Spinal cord (tissue), 10 donors: ENCODE data around the gene LRRC4B. TPM values are rescaled to one million over a fixed set of nuclear protein-coding genes. Genes with fewer than 3 reads are reported as not detected.

Experiments
- DNase-seq, 6 donors: peaks; one replicate each; pipeline versions ENCODE4 v3.0.0 to v3.0.0-alpha.2; 2013 to 2015; ENCODE audit warnings: low spot score in 6 of 6, low read depth in 4 of 6
- H3K27ac ChIP-seq: one replicate; pipeline ENCODE4 v1.5.1; 2013; ENCODE audit warnings: low read depth, low read length, control low read depth
- H3K27me3 ChIP-seq: one replicate; pipeline ENCODE4 v1.6.1; 2013; ENCODE audit warnings: low read length; ENCODE audit not compliant: control insufficient read depth, insufficient read depth
- H3K36me3 ChIP-seq: one replicate; pipeline ENCODE4 v1.6.1; 2013; ENCODE audit warnings: low read length; ENCODE audit not compliant: control insufficient read depth, insufficient read depth
- H3K4me1 ChIP-seq: one replicate; pipeline ENCODE4 v1.6.1; 2013; ENCODE audit warnings: low read length; ENCODE audit not compliant: control insufficient read depth, insufficient read depth
- H3K4me3 ChIP-seq: one replicate; pipeline ENCODE4 v1.5.1; 2013; ENCODE audit warnings: low read depth, low read length, control low read depth
- H3K9me3 ChIP-seq: one replicate; pipeline ENCODE4 v1.6.1; 2013; ENCODE audit warnings: low read length; ENCODE audit not compliant: control insufficient read depth, insufficient read depth
- WGBS: methylation state at CpG from one replicate; pipeline ENCODE4 v1.1.5; 2013; ENCODE audit warnings: missing lambda C conversion rate; ENCODE audit not compliant: insufficient coverage; 5-methylcytosine and 5-hydroxymethylcytosine counted together
- polyA plus RNA-seq, 2 donors: library from polyadenylated mRNA; unstranded; fragments of 120-200 nt; gene quantifications; one replicate each; pipeline ENCODE4 v1.2.1, GENCODE V29; 2013; ENCODE audit not compliant: insufficient read length in 2 of 2
- total RNA-seq, 2 donors: library from RNA; depleted of rRNA in 1 of 2; stranded (reverse); fragments of 120-200 nt in 1 of 2; fragments of >200 nt in 1 of 2; gene quantifications; one replicate each; pipeline versions ENCODE4 v1.2.3 to v1.2.4, GENCODE V29; 2013 to 2014
- donor health status: healthy.

The LRRC4B gene
- total and polyA plus RNA-seq, 4 donors, result 30.4 to 209 (median 132) TPM

DNA sequence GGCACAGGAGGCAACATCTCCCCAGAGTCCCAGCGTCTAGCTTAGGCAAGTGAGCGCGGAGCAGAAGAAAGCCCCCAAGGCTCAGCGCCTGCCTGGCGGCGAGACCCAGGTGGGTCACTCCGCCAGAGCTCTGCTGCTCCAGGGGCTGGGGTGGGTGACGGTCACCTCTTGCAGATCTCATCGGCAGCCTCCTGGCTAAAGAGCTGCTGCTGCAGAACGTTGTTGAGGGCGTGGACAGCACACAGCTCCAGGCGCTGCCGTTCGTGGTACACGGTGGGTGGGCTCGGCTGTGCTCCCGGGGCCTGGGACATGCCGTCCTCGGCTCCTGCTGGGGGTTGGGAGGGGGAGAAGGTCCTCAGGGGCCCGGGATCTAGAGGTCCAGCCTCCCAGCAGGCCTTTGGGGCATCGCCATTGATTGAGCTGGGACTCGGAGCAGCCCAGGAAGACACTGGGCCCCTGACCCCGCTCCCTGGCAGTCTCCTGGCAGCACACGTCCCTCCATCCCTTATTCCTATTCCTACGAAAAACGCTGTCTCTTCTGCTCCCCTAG, 58.0 kb downstream of the LRRC4B start:
- Histone ChIP-seq H3K4me1 (peaks cover 71% of the 10 kb centered on the region), H3K36me3 (peaks cover 26% of the 10 kb centered on the region), H3K4me3 (peak overlapping the region; percentile 78), H3K27ac (peak overlapping the region; percentile 96), H3K9me3 (no peaks in the 10 kb centered on the region), H3K27me3 (no peaks in the 10 kb centered on the region)
- 12% methylated on average over 23 of the region's 26 CpGs for WGBS
- DNase-seq, result no peak

DNA sequence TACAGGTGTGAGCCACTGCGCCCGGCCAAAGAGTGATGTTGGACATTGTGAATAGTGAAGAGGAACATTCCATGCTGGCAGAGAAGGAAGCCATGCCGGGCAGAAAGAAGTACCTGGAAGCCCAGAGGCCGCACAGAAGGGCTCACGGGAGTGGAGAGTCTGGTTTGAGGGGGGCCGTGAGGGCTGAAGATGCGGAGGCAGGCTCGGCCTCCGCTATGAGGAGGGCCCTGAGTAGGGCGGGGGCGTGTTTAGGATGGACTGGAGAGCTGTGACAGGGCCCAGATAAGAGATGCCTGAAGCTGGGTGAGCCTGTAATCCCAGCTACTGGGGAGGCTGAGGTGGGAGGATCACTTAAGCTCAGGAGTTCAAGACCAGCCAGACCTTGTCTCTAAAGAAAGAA, 58.9 kb downstream of the LRRC4B start:
- H3K27me3 ChIP-seq, result no peaks in the 10 kb centered on the region
- no peak for DNase-seq
- peaks cover 22% of the 10 kb centered on the region for H3K36me3 ChIP-seq
- no peaks in the 10 kb centered on the region for H3K9me3 ChIP-seq
- H3K4me1 ChIP-seq, result peaks cover 62% of the 10 kb centered on the region
- 92% methylated on average over 9 of the region's 11 CpGs for WGBS
- no peak overlapping the region for H3K4me3 ChIP-seq
- no peak overlapping the region for H3K27ac ChIP-seq

DNA sequence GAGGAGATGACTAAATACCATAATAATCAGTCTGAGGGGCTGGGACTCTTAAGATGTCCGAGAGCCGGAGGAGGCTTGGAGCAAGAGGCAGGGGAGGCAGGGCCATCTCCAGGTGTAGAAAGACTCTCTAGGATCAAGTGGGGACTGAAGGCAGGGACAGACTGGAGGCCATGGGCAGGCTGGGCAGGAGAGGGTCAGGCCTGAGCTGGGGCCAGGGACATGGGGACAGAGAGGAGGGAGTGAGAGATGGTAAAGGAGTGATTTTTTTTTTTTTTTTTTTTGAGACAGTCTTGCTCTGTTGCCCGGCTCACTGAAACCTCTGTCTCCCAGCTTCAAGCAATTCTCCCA, 59.4 kb downstream of the LRRC4B start:
- H3K4me1 ChIP-seq, result peaks cover 57% of the 10 kb centered on the region
- no peak for DNase-seq
- no peak overlapping the region for H3K27ac ChIP-seq
- 64% methylated on average over 2 of the region's 3 CpGs for WGBS
- H3K9me3 ChIP-seq, result no peaks in the 10 kb centered on the region
- no peaks in the 10 kb centered on the region for H3K27me3 ChIP-seq
- H3K36me3 ChIP-seq, result peaks cover 22% of the 10 kb centered on the region
- no peak overlapping the region for H3K4me3 ChIP-seq

DNA sequence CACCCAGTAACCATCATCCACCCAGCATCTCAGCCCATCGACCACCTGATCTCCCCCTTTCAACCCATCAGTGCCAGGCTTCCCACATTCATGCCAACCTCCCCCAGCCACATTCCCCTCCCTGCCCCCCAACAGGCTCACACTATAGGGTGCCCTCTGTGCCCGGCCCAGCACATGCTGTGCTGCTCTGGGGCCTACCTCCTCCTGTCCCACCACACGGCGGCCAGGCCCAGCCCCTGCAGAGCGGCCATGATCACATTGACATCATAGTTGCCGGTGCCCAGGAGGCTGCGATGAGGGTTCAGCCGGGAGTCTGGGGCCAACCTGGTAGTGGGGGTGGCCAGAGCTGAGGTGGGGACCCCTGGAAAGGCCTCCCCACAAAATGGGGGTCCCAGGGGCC, 60.9 kb downstream of the LRRC4B start:
- no peaks in the 10 kb centered on the region for H3K27me3 ChIP-seq
- no peak overlapping the region for H3K27ac ChIP-seq
- 80% methylated on average over 4 of the region's 8 CpGs for WGBS
- no peak for DNase-seq
- no peak overlapping the region for H3K4me3 ChIP-seq
- H3K4me1 ChIP-seq, result peaks cover 42% of the 10 kb centered on the region
- no peaks in the 10 kb centered on the region for H3K9me3 ChIP-seq
- H3K36me3 ChIP-seq, result peaks cover 14% of the 10 kb centered on the region

DNA sequence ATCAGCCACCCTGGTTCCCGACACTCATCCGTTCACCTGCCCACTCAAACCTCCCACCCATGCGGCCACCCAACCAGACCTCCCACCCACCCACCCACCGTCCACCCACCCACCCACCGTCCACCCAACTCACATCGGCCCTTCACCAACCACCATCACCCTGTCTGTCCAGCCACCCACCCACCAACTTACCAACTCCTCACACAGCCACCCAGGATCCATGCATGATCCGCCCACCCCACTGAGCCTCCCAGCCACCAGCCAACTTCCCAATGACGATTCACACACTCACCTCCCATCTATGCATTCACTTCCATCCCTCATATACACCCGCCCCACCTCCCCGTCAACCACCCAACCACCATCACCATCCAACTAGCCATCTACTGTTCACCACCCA, 61.5 kb downstream of the LRRC4B start:
- Histone ChIP-seq H3K27me3 (no peaks in the 10 kb centered on the region), H3K4me3 (no peak overlapping the region), H3K9me3 (no peaks in the 10 kb centered on the region), H3K4me1 (peaks cover 37% of the 10 kb centered on the region), H3K27ac (no peak overlapping the region), H3K36me3 (peaks cover 11% of the 10 kb centered on the region)
- WGBS, result 92% methylated on average over 5 of the region's 10 CpGs
- DNase-seq, result no peak

DNA sequence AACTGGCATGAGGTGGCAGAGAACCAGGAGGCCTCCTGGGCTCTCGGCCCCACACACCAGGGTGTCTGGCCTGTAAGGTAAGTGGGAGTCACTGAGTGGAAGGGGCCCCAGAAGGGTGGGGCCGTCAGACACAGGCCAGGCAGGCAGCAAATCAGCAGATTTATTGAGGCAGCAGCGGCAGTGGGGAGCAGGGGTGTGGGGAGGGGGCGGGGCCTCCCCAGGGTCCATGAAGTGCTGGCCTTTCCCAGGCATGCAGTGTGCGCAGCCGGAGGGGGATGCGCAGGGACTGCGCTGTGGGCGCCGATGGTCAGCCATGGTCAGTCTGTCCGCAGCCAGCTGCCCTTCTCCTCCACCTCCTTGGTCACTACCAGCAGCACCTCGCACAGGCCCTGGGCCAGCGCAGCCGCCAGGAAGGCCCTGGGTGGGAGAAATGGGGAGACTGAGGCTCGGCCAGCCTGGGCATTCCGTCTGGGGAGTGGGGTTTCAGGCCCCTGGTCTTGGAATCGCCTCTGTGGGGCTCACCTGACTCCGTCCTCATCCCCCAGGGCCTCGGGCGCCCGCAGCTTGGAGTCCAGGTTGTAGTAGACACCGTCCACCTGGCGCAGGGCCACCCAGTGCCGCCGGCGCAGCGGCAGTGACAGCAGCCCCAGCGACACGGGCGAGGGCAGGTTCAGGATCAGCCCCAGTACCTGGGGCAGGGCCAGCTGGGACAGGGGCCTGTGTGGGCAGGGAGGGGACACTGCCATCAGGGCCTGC, 62.2 kb downstream of the LRRC4B start:
- 88% methylated on average over 26 of the region's 30 CpGs for WGBS
- DNase-seq, result no peak
- H3K4me1 ChIP-seq, result peaks cover 38% of the 10 kb centered on the region

DNA sequence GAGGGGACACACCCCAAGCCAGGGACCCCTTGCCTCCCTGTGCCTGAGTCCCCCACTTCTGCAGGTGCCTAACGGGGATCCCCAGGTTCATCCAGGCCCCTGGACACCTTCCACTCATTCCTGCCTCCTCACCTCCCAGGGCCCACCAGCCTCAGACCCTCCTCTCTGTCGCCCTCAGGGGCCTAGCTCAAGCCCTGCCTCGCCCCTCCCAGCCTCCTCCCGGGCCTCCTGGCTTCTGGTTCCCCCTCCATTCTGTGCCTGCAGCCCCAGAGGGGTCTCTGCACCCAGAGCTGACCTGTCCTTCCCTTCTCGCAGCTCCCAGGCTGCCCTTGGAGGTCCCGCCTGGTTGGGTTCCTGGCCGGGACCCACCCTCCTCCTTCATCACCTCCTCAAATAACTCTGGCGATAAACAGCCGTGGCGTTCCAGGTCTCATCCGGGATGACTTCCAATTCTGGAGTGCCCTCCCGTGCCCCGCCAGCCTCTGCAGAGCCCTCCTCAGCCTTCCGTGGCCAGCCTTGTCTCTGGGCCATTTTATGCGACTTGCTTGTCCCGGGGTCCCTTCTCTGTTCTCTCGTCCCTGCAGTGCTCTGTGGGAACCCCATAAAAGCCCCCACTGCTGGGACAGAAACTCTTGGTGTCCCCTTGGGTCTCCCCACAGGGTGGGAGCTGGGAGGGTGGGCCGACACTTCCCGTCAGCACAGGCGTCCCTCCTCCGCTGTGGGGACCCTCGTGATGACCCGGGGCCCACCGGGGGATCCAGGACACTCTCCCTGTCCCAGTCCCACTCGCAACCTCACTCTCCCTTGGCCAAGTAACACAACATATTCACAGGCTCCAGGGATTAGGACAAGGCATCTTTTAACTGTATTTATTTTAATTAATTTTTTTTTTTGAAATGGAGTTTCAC, 66.4 kb downstream of the LRRC4B start:
- H3K4me3 ChIP-seq, result no peak overlapping the region
- H3K4me1 ChIP-seq, result peaks cover 26% of the 10 kb centered on the region
- DNase-seq, result no peak
- WGBS, result 62% methylated on average over 18 of the region's 25 CpGs
- no peaks in the 10 kb centered on the region for H3K9me3 ChIP-seq
- peaks cover 9% of the 10 kb centered on the region for H3K36me3 ChIP-seq
- no peak overlapping the region for H3K27ac ChIP-seq
- peaks cover 8% of the 10 kb centered on the region for H3K27me3 ChIP-seq

More for the DNA sequence above, 62.2 kb downstream of the LRRC4B start:
- Histone ChIP-seq H3K9me3 (no peaks in the 10 kb centered on the region), H3K36me3 (peaks cover 11% of the 10 kb centered on the region), H3K4me3 (no peak overlapping the region), H3K27ac (no peak overlapping the region), H3K27me3 (peaks cover 4% of the 10 kb centered on the region)

DNA sequence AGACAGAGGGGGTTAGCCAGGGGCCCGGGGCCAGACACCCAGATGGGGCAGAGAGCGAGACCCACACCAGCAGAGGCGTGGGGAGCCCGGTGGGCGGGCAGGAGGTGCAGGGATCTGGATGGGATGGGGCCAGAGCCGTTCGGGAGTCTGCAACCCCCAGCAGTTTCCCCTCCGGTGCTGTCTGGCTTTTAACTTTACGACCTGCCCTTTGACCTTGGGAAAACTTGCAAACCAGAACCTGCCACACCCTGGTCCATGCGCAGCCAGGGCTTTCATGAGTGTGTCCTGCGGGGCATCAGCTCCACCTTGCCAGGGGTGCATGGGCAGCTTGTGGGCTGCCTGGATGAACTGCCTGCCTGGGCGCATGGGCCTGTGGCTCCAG, 67.1 kb downstream of the LRRC4B start:
- no peak for DNase-seq
- peaks cover 8% of the 10 kb centered on the region for H3K27me3 ChIP-seq
- peaks cover 33% of the 10 kb centered on the region for H3K4me1 ChIP-seq
- 61% methylated on average over 12 of the region's 12 CpGs for WGBS
- no peaks in the 10 kb centered on the region for H3K9me3 ChIP-seq
- no peak overlapping the region for H3K27ac ChIP-seq
- no peak overlapping the region for H3K4me3 ChIP-seq
- H3K36me3 ChIP-seq, result peaks cover 6% of the 10 kb centered on the region

DNA sequence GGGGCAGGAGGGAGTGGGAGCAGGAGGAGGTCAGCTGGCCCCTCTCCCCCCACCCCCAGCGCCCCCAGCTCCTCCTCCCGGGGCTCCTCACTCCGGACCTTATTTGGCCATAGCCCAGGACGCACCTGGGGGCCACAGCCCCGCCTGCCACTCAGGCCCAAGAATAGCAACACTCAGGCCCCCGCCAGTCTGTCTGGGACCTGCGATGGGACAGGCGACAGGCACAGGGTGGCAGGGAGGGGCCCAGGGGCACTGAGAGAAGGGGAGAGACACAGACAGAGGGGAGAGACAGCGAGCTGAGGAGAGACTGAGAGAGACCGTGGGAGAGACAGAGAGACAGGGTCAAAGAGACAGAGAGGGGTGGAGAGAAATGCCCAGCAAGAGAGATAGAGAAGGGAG, 67.5 kb downstream of the LRRC4B start:
- H3K27ac ChIP-seq, result no peak overlapping the region
- H3K4me3 ChIP-seq, result no peak overlapping the region
- H3K9me3 ChIP-seq, result no peaks in the 10 kb centered on the region
- 42% methylated on average over 7 of the region's 10 CpGs for WGBS
- no peak for DNase-seq
- H3K4me1 ChIP-seq, result peaks cover 35% of the 10 kb centered on the region
- peaks cover 2% of the 10 kb centered on the region for H3K36me3 ChIP-seq
- H3K27me3 ChIP-seq, result peaks cover 8% of the 10 kb centered on the region
